Stimulated activated CD4-positive, alpha-beta T cell treated with anti-CD3 and anti-CD28 coated beads, Interleukin-2, amount 100 ng/mL, for 24 hours (primary cell): ENCODE measurements around the gene ZNF324B.
A peak's percentile ranks its signal among the peaks of the same experiment; 100 is the strongest.
"Not testable (repeated sequence)": the region's sequence is repeated elsewhere in the genome, so short reads cannot be mapped to it uniquely, and the experiment has no call there.

Source experiments
- DNase-seq, 2 donors: peaks; one replicate each; pipeline ENCODE4 v3.0.0-alpha.2; 2020

The ZNF324B gene

GRCh38 chr19:58482372-58482771, 30.9 kb downstream of the ZNF324B start:
- DNase-seq, result no peak

GRCh38 chr19:58483776-58484175, 32.4 kb downstream of the ZNF324B start:
- no peak for DNase-seq

GRCh38 chr19:58484349-58484748, 32.9 kb downstream of the ZNF324B start:
- DNase-seq, result not testable (repeated sequence)

GRCh38 chr19:58491393-58491792, 40.0 kb downstream of the ZNF324B start:
- DNase-seq, result no peak

GRCh38 chr19:58492265-58492664, 40.8 kb downstream of the ZNF324B start:
- no peak for DNase-seq

GRCh38 chr19:58497634-58498170, 46.3 kb downstream of the ZNF324B start:
- no peak for DNase-seq

GRCh38 chr19:58498316-58499020, 47.0 kb downstream of the ZNF324B start:
- no peak for DNase-seq

GRCh38 chr19:58499021-58499927, 47.9 kb downstream of the ZNF324B start:
- peak; percentile 99 to 100 for DNase-seq

GRCh38 chr19:58500242-58500641, 48.8 kb downstream of the ZNF324B start:
- DNase-seq, result no peak
